Epidermal melanocyte (primary cell): ENCODE data around the gene SSTR3.
"Not testable (repeated sequence)": the region's sequence is repeated elsewhere in the genome, so short reads cannot be mapped to it uniquely, and the experiment has no call there.

Experiments
- DNase-seq: peaks from one replicate; pipeline ENCODE4 v3.0.0; 2011; ENCODE audit warnings: low spot score; ENCODE audit not compliant: insufficient read length

SSTR3 gene

GRCh38 chr22:37212174-37212906 lies at the start of gene SSTR3:
Gene SSTR3, minus strand, starts transcription at chr22:37212477. Its CDS starts 4,674 bp downstream, at chr22:37207803.
- no peak for DNase-seq

GRCh38 chr22:37260901-37261336 lies 48.6 kb upstream of the SSTR3 start:
- no peak for DNase-seq

DNA sequence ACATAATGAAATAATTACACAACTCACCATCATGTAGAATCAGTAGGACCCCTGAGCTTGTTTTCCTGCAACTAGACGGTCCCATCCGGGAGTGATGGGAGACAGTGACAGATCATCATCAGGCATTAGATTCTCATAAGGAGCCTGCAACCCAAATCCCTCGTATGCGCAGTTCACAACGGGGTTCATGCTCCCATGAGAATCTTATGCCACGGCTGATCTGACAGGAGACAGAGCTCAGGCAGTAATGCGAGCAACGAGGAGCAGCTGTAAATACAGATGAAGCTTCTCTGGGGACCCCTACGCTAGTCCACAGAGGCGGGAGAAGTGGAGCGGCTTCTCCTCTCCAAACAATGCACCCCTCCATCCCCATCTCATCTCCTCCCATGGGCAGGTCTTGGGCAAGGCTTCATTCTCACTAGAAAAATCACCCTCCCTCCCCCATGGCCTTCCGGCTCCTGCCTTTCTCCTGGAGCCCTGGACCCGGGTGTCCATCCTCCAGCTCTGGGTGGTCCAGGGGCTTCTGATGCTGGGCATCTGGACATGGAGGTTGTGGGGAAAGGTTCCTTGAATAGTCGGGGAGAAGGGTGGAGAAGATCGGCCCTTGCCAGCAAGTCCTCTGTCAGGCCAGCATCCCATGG lies 48.0 kb upstream of the SSTR3 start:
- DNase-seq = no peak

DNA sequence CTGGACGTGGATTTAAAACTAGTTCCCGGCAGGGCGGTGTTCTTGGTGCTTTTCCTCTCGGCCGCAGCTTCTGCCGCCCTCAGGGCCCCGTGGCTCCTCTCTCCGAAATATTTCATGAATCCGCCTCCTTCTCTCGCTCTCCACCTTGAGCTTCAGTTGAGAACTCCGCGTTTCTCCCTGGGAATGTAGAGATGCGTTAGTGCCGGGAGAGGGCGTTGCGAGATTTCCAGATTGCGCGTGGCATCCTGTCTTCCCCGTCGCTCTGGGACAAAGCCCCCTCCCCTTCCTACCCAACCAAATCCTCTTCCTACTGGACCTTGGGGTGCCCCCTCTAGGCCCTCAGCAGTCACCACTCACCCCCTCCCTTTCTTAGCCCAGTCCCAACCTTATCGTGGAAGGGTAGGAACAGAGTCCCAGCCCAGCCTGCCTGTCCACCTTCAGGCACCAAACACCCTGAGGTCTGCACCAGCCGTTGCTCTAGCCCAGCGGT lies 47.3 kb upstream of the SSTR3 start:
- no peak for DNase-seq

DNA sequence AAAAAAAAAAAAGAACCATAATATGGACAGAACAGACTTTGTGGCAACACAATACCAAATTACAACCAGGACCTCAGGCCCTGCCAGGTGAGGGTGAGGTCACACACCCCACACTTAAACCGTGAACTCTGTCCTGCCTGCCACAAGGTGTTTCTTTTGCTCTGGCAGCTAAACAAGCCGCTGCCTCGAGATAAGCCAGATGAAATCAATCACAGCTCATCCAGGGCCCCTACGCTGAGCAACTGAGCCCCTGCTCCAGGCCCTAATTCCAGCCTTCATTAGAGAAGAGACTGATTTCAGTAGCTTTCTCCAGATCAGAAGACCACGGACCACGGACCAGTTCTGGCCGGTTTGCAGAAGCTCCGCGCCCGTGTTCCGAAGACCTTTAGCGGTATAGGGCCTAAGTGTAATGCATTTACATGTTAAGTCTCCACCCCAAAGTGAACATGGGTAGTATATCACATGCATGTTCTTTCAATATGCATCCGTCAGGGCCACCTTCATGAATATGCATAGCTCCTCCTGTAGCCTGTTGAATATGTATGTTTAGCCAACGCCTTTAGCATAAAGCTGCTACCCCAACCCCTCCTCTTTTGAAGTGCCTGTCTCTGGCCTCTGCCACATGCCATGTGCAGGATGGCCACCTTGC lies 46.6 kb upstream of the SSTR3 start:
- DNase-seq = no peak

DNA sequence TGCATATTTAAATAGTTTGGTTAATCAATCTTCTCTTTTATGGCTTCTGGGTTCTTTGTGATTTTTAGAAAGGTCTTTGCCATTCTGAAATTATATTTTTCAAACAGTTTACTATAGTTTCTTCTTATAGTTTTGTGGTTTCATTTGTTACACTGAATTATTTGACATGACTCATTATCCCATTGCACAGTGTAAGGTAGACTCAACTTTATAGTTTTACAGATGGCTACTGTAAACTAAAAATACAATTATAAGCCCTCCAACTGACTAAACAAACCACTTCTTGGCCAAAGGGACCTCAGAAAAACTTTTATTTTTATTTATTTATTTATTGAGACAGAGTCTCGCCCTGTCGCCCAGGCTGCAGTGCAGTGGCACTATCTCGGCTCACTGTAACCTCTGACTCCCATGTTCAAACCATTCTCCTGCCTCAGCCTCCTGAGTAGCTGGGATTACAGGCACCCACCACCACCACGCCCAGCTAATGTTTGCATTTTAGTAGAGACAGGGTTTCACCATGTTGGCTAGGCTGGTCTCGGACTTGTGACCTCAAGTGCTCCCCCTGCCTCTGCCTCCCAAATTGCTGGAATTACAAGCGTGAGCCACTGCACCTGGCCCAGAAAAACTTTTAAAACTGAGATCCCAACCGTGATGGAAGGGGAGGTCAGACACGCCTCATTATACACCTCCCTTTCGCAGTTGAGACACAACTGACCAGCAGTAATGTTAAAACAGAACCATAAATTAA lies 45.9 kb upstream of the SSTR3 start:
- DNase-seq = no peak

GRCh38 chr22:37256075-37256726 lies 43.9 kb upstream of the SSTR3 start:
- no peak for DNase-seq

DNA sequence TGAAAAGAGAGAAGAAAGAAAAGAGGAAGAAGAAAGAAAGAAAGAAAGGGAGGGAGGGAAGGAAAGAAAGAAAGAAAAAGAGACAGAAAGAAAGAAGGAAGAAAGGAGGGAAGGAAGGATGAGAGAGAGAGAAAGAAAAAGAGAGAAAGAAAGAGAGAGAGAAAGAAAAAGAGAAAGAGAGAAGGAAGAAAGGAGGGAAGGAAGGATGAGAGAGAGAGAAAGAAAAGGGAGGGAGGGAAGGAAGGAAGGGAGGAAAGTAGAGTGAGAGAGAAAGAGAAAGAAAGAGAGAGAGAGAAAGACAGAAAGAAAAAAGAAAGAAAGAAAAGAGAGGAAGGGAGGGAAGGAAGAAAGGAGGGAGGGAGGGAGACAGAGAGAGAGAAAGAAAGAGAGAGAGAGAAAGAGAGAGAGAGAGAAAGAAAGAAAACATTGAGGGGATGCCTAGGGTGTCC lies 43.3 kb upstream of the SSTR3 start:
- DNase-seq = no peak

DNA sequence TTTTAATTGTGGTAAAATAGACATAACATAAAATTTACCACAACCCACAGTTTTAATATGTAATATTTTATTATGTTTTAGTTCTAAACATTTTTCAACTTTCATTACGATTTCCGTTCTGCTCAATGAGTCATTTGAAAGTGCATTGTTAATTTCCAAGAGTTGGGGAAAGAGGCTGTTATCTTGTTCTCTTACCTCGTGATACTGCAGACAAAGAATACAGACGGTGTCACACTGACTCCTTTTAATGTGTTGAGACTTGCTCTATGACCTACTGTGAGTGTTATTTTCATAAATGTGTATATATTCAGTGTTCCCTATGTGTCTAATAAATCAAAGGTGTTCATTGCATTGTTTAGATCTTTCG lies 42.6 kb upstream of the SSTR3 start:
- DNase-seq = no peak

DNA sequence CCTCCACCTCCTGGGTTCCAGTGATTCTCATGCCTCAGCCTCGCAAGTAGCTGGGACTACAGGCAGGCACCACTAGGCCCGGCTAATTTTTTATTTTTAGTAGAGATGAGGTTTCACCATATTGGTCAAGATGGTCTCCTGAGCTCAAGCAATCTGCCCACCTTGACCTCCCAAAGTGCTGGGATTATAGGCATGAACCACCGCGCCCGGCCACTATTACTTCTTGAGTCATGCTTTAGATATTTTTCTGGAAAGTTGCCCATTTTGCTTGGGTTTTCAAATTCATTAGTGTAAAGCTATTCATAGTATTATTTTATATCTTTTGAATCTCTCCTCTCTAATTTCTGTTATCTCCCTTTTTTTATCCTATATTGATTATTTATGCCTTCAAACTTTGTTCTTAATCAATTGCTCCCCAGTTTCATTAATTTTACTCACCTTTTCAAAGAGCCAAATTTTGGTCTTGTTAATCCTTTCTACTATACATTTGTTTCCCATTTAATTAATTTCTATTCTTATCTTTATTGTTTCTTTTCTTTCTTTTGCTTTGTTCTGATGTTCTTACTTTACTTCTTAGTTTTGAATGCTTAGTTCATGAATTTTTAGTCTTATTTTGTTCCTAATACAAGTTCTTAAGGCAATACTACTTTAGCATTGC lies 42.1 kb upstream of the SSTR3 start:
- DNase-seq = no peak

DNA sequence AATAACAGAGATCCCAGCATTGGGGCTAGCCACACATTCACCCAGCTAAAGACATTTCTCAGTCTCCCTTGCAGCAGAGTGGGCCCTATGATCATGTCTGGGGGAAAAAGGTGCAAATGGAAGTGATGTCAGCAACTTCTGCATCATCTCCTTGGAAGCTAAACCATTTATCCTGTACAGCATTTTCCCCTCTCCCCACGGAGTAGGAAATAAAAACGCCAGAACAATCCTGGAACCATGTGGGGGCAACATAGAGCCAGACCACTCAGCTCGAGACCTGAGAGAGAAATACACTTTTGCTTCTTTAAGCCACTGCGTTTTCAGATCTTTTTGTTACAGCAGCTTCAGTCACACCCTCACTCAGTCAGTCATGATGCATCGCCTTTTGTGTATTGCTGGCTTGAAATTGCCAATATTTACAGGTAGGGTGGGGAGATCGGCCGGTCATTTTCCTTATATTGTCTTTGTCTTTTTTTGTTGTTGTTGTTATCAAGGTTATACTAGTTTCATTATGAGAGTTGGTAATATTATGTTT lies 40.9 kb upstream of the SSTR3 start:
- DNase-seq = no peak

GRCh38 chr22:37251836-37252235 lies 39.6 kb upstream of the SSTR3 start:
- not testable (repeated sequence) for DNase-seq

- DNase-seq = no peak
Measured at GRCh38 chr22:37249986-37250385, 37.7 kb upstream of the SSTR3 start.

DNA sequence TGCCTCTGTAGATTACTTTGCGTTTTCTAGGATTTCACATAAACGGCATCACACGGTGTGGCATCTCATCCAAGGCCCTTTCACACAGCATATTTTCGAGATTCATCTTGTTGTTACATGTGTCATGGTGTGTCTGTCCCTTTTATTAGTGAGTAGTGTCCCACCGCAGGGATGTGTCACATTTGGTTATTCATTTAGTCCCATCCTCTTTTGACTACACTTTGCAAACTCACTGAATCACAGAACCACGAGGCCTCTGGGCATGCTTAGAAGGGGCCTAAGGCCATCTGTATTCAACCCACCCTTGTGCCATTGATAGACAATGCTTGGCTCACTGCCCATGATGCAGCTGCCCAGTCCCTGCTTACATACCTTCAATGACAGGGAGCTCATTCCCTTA lies 36.0 kb upstream of the SSTR3 start:
- no peak for DNase-seq

DNA sequence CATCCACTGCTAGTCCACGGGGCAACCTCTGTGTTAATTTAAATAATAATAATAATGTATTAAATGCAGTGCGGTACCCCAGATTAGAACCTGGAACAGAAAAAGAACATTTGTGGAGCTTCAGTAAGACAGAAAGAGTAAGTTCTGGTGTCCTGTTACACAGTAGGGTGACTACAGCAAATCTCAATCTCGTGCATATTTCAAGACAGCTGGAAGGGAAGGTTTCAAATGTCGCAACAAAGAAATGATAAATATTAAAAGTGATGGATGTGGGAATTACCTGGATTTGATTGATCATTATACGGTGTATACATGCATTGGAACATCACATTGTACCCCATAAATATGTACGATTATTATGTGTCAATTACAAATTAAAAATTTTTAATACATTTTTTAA lies 33.5 kb upstream of the SSTR3 start:
- no peak for DNase-seq

GRCh38 chr22:37244922-37245722 lies 32.8 kb upstream of the SSTR3 start:
- no peak for DNase-seq

DNA sequence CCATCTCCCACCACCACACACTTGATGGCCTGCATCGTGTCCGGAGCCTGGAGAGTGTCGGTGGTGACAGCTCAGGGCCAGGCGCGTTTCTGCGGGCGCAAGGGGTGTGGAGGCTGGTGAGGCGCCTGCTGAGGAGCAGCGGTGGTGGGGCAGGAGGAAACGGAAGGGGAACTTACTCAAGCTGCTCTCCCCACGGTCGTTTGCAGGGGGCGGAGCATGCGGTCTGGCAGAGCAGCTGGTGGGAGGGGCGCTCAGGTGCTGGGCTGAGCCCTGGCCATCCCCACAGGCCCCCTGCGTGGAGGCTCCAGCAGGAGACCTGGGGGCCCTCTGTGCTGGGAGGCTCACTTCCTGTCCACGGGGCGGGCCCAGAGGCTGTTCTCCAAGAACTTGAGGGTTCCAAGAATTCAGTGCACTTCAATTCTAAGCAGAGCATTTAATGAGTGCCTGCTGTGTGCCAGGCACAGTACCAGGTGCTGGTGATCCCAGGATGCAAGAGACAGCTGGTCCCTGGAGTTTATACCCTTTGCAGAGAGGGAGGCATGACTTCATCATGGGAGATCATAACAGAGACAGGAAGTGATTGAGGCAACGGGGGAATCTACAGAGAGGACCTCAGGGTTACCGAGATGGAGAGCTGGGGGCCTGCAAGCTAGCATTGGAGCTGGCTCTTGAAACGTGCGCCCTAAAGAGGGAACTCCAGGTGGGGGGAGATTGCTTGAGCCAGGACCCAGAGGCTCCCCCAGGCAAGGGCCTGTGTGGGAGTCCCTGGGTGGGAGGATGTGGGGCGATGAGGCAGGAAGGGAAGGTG lies 32.0 kb upstream of the SSTR3 start, which contains the start of gene RAC2:
Gene RAC2 (minus strand): TSS at position 156 of the 808 bp plus-strand sequence. CDS start 121 bp downstream, at position 35.
- no peak for DNase-seq

- no peak for DNase-seq
Measured at GRCh38 chr22:37243402-37244113, 31.3 kb upstream of the SSTR3 start.
